Esophagus squamous epithelium (tissue), 4 donors: ENCODE measurements around the gene GALNT11.

Source experiments
- POLR2A ChIP-seq, 4 donors: fragments of 450-650 bp; IDR thresholded peaks; one replicate each; pipeline ENCODE4 v1.6.1; 2017; ENCODE audit warnings: antibody characterized with exemption in 4 of 4, mild to moderate bottlenecking in 4 of 4, moderate library complexity in 3 of 4
- TF ChIP-seq, protein P1 (sequence below), 6 experiments: fragments of 450-650 bp in 4 of 6; fragments of 200-600 bp in 2 of 6; sonication (generic) in 2 of 6; IDR thresholded peaks; one replicate each; pipeline ENCODE4 v1.5.1; 2016 to 2019; ENCODE audit warnings: antibody characterized with exemption in 6 of 6, mild to moderate bottlenecking in 4 of 6, moderate library complexity in 4 of 6

GRCh38 chr7:152052771-152053170, 27.3 kb downstream of the GALNT11 start:
- TF ChIP-seq, protein P1, sequence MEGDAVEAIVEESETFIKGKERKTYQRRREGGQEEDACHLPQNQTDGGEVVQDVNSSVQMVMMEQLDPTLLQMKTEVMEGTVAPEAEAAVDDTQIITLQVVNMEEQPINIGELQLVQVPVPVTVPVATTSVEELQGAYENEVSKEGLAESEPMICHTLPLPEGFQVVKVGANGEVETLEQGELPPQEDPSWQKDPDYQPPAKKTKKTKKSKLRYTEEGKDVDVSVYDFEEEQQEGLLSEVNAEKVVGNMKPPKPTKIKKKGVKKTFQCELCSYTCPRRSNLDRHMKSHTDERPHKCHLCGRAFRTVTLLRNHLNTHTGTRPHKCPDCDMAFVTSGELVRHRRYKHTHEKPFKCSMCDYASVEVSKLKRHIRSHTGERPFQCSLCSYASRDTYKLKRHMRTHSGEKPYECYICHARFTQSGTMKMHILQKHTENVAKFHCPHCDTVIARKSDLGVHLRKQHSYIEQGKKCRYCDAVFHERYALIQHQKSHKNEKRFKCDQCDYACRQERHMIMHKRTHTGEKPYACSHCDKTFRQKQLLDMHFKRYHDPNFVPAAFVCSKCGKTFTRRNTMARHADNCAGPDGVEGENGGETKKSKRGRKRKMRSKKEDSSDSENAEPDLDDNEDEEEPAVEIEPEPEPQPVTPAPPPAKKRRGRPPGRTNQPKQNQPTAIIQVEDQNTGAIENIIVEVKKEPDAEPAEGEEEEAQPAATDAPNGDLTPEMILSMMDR (IDR thresholded peaks at IDR 0.05) = no peak
- TF ChIP-seq POLR2A (IDR thresholded peaks at IDR 0.05) = no peak
